Adrenal gland (tissue), 12 donors: ENCODE results near the gene MBD4. TPM values are rescaled to one million over a fixed set of nuclear protein-coding genes. Genes with fewer than 3 reads are reported as not detected.
A peak's percentile ranks its signal among the peaks of the same experiment; 100 is the strongest.

Experiments
- DNase-seq, 7 donors: peaks; one replicate each; pipeline ENCODE4 v3.0.0-alpha.2; 2019 to 2020
- H3K27ac ChIP-seq, 5 donors: fragments of 200-600 bp; sonication (generic) in 4 of 5; 1 replicate in 3 of 5; 2 replicates in 2 of 5; pipeline versions ENCODE4 v1.5.1 to v1.8.0; 2016 to 2020; ENCODE audit warnings: mild to moderate bottlenecking in 1 of 5
- H3K27me3 ChIP-seq: fragments of 200-600 bp; 2 replicates; pipeline ENCODE4 v1.8.0; 2021
- H3K36me3 ChIP-seq, 2 donors: fragments of 200-600 bp; replicated peaks in 1 of 2; 1 replicate in 1 of 2; 2 replicates in 1 of 2; pipeline versions ENCODE4 v1.5.1 to v1.8.0; 2018 to 2022
- H3K4me1 ChIP-seq, 2 donors: fragments of 200-600 bp; replicated peaks in 1 of 2; 1 replicate in 1 of 2; 2 replicates in 1 of 2; pipeline versions ENCODE4 v1.5.1 to v1.8.0; 2018 to 2021
- H3K4me3 ChIP-seq, 4 donors: fragments of 200-600 bp; sonication (generic) in 3 of 4; one replicate each; pipeline ENCODE4 v1.5.1; 2016 to 2018
- H3K9me3 ChIP-seq, 3 donors: fragments of 200-600 bp; sonication (generic) in 1 of 3; replicated peaks in 1 of 3; 1 replicate in 2 of 3; 2 replicates in 1 of 3; pipeline versions ENCODE4 v1.5.1 to v1.8.0; 2016 to 2021
- POLR2A ChIP-seq, 2 donors: fragments of 450-650 bp; IDR thresholded peaks; one replicate each; pipeline ENCODE4 v1.6.1; 2017; ENCODE audit warnings: antibody characterized with exemption in 2 of 2, mild to moderate bottlenecking in 2 of 2, moderate library complexity in 1 of 2
- WGBS, 4 donors: extraction: QIAGEN DNeasy Blood & Tissue Kit in 2 of 4; methylation state at CpG; one replicate each; pipeline versions ENCODE4 v1.1.5 to v1.1.7; 2013 to 2017; 5-methylcytosine and 5-hydroxymethylcytosine counted together
- intact Hi-C, 2 donors: fragments of 100-400 bp; cut with DNase I; formaldehyde crosslinking; loops; one replicate each; pipeline versions ENCODE4 v1.14.1 to v1.15.0; 2022 to 2023
- polyA plus RNA-seq, 3 donors: library from polyadenylated mRNA; stranded (reverse); fragments of 200-250 nt in 2 of 3; fragments of 350-450 nt in 1 of 3; fragmentation: Illumina TruSeq in 1 of 3; extraction: RNeasy Lipid Tissue Mini Kit (QIAGEN cat#74804) in 1 of 3; gene quantifications; one replicate each; pipeline ENCODE4 v1.2.3, GENCODE V29; 2013 to 2014
- total RNA-seq, 9 donors: library from RNA; depleted of rRNA in 4 of 9; stranded (reverse); fragments of >200 nt in 4 of 9; fragments of 120-200 nt in 1 of 9; fragmentation: NEBNext Ultra II Directional in 1 of 9; extraction: Animal tissue kit (Norgen Biotek cat#: 25700) in 1 of 9; gene quantifications; one replicate each; pipeline versions ENCODE4 v1.1.0 to v1.2.4, GENCODE V29; 2013 to 2023
- TF ChIP-seq, protein P1 (sequence below), 6 experiments: fragments of 450-650 bp in 4 of 6; fragments of 200-600 bp in 2 of 6; sonication (generic) in 1 of 6; IDR thresholded peaks; 1 replicate in 5 of 6; 2 replicates in 1 of 6; pipeline versions ENCODE4 v1.5.1 to v1.8.0; 2016 to 2021; ENCODE audit warnings: antibody characterized with exemption in 6 of 6, mild to moderate bottlenecking in 2 of 6, moderate library complexity in 1 of 6
- donor health status: healthy with polysubstance abuse.
- donor health status: Bipolar disorder and iron deficiency.
- donor health status: DM: yes; HTN: yes; CAD: no.
- donor health status: DM: no; HTN: no; CAD: no.
- donor health status: DM: no; HTN: no; CAD: no.
- donor health status: DM: yes; HTN: yes; CAD: no.

MBD4 gene
- total and polyA plus RNA-seq, 12 donors, result 9.9 to 32.3 (median 25.4) TPM

DNA sequence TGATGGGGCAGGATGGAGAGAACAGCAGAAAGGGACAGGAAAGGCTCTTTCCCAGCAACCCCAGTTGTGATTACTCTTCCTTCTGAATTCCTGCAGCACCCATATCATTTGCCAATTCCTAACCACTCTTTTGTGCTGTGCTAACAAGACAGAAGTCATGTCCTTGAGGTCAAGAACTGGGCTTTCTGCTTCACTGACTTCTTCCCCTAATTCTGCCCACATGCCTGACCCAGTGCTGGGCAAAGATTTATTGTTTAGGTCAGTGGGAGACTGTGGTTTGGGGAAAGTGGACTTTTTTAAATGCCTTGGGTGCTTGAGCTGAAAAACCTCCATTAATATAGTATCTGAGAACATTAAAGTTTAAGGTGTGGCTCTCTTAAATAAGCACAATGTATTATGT lies 7.1 kb downstream of the MBD4 start:
- TF ChIP-seq POLR2A (IDR thresholded peaks at IDR 0.05), result no peak
- Histone ChIP-seq H3K27ac (no peak overlapping the region), H3K36me3 (peaks cover 0 to 67% of the 10 kb centered on the region in 2 donors), H3K4me3 (no peak overlapping the region), H3K27me3 (no peaks in the 10 kb centered on the region), H3K4me1 (peaks cover 6 to 40% of the 10 kb centered on the region in 2 donors), H3K9me3 (no peaks in the 10 kb centered on the region)
- no peak for DNase-seq
- intact Hi-C loops, result no loop called here

GRCh38 chr3:129432036-129432435 lies 7.7 kb downstream of the MBD4 start:
- DNase-seq, result no peak
- WGBS, 4 donors, result 71 to 86% (median 81%) methylated on average over 7 of the region's 7 CpGs
- Histone ChIP-seq H3K36me3 (peaks cover 0 to 60% of the 10 kb centered on the region in 2 donors), H3K27ac (no peak overlapping the region), H3K27me3 (no peaks in the 10 kb centered on the region), H3K4me1 (peaks cover 7 to 40% of the 10 kb centered on the region in 2 donors), H3K4me3 (no peak overlapping the region), H3K9me3 (no peaks in the 10 kb centered on the region)
- no peak for TF ChIP-seq POLR2A (IDR thresholded peaks at IDR 0.05)
- TF ChIP-seq, protein P1, sequence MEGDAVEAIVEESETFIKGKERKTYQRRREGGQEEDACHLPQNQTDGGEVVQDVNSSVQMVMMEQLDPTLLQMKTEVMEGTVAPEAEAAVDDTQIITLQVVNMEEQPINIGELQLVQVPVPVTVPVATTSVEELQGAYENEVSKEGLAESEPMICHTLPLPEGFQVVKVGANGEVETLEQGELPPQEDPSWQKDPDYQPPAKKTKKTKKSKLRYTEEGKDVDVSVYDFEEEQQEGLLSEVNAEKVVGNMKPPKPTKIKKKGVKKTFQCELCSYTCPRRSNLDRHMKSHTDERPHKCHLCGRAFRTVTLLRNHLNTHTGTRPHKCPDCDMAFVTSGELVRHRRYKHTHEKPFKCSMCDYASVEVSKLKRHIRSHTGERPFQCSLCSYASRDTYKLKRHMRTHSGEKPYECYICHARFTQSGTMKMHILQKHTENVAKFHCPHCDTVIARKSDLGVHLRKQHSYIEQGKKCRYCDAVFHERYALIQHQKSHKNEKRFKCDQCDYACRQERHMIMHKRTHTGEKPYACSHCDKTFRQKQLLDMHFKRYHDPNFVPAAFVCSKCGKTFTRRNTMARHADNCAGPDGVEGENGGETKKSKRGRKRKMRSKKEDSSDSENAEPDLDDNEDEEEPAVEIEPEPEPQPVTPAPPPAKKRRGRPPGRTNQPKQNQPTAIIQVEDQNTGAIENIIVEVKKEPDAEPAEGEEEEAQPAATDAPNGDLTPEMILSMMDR (IDR thresholded peaks at IDR 0.05), result no peak
- intact Hi-C loops, result no loop called here

DNA sequence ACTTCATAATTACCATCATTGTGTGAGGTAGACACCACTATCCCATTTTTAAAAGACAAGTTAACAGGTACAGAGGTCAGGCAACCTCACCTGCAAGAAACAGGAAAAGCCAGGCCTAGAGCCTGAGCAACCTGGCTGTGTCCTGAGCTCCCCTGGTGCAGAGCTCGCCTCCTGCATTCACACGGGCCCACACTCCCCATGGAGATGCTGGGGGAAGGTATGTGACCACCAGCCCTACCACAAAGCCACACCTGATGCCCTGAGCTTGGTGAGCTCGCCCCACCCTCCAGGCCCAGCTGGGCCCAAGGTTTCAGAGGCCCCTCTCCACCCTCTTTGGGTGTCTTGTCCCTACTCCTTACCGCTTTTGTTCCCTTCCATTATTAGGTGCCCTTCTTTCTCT lies 10.1 kb downstream of the MBD4 start:
- Histone ChIP-seq H3K27me3 (no peaks in the 10 kb centered on the region), H3K4me1 (peaks cover 7 to 20% of the 10 kb centered on the region in 2 donors), H3K9me3 (no peaks in the 10 kb centered on the region), H3K27ac (no peak overlapping the region), H3K36me3 (peaks cover 0 to 40% of the 10 kb centered on the region in 2 donors), H3K4me3 (no peak overlapping the region)
- DNase-seq, result peak in 1 of 7 donors; percentile 51
- 82 to 100% (median 94%) methylated on average over 2 to 4 of the region's 4 CpGs for WGBS, 4 donors
- no peak for TF ChIP-seq POLR2A (IDR thresholded peaks at IDR 0.05)
- TF ChIP-seq, protein P1 (IDR thresholded peaks at IDR 0.05), result no peak
- intact Hi-C loops, result no loop called here

DNA sequence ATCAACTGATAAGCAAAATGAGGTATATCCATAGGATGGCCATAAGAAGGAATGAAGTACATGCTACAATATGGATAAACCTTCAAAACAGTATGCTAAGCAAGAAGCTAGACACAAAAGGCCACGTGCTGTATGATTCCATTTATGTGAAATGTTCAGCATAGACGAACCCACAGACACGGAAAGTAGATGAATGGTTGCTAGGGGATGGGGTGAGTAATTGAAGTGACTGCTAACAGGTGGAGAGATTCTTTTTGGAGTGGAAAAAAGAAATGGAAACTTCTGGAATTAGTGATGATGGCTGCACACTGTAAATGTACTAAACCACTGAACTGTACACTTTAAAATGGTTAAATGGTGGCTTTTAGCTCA lies 10.7 kb downstream of the MBD4 start:
- Histone ChIP-seq H3K27me3 (no peaks in the 10 kb centered on the region), H3K9me3 (no peaks in the 10 kb centered on the region), H3K4me3 (peak overlapping the region in 1 of 4 donors; percentile 77), H3K36me3 (peaks cover 0 to 39% of the 10 kb centered on the region in 2 donors), H3K27ac (peak overlapping the region in 2 of 5 donors; percentile 51 to 55), H3K4me1 (peaks cover 7 to 16% of the 10 kb centered on the region in 2 donors)
- TF ChIP-seq POLR2A (IDR thresholded peaks at IDR 0.05), result no peak
- TF ChIP-seq, protein P1 (IDR thresholded peaks at IDR 0.05), result no peak
- intact Hi-C loops, result no loop called here
- DNase-seq, result no peak
- WGBS, 4 donors, result 73 to 85% (median 78%) methylated on average over 3 of the region's 3 CpGs

DNA sequence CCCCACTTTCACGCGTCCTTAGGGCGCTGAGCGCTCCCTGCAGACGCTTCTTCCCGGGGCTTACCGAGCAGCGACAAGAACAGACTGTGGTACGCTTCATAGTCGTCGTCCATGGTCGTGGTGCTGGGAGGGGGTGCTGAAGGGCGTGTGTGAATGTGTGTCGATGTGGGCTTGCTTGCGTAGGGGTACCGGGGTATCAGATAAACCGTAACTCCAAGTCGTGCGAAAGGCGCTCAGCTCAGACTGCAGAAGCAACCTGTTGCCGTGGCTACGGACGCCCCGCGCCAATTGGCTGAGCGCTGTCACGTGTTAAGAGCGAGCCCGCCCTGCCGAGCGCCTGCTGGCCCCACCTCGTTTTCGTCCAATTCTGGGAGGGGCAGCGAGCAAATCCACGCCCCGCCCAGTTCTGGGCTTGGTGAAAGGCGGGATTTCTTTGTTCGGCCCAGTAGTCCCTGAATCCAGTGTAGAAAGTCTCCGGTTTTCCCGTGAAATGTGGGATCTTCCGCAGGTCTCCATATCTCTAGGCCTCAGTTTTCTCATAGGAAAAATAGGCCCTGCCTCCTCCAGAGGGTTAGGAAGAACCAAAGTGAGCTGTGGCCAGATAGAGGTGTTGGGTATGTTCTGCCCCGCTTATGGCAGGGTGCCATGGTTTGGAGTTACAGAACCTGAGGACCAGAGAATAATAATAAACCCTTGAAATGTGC lies 11.2 kb downstream of the MBD4 start, which contains the start of gene EFCAB12:
TSS of gene EFCAB12 (minus strand) at position 261 of the 704 bp plus-strand sequence. CDS start at position 113, 148 bp downstream.
- H3K27ac ChIP-seq, result peak within 1 kb of the TSS in 2 of 5 donors; percentile 51 to 55
- peaks cover 0 to 33% of the 10 kb centered on the region in 2 donors for H3K36me3 ChIP-seq
- WGBS, 4 donors, result 2 to 8% (median 2%) methylated on average over 7 to 42 of the region's 42 CpGs
- intact Hi-C loops, result no loop called here
- DNase-seq, result peak; percentile 96 to 99 (median 97)
- H3K27me3 ChIP-seq, result no peaks in the 10 kb centered on the region
- H3K9me3 ChIP-seq, result no peaks in the 10 kb centered on the region
- peaks cover 7 to 16% of the 10 kb centered on the region in 2 donors for H3K4me1 ChIP-seq
- TF ChIP-seq POLR2A (IDR thresholded peaks at IDR 0.05), result peak in 1 of 2 donors; percentile 39
- TF ChIP-seq, protein P1 (IDR thresholded peaks at IDR 0.05), result peak in 1 of 6 experiments; percentile 5
- peak within 1 kb of the TSS in 3 of 4 donors; percentile 4 to 77 (median 38) for H3K4me3 ChIP-seq
